ENCODE data around the gene AEBP2. TPM values are rescaled to one million over a fixed set of nuclear protein-coding genes. Genes with fewer than 3 reads are reported as not detected.
"Not testable (repeated sequence)": the region's sequence is repeated elsewhere in the genome, so short reads cannot be mapped to it uniquely, and the experiment has no call there.

The AEBP2 gene
- total RNA-seq, 1 donor from 2014 or later = 47.2 TPM

DNA sequence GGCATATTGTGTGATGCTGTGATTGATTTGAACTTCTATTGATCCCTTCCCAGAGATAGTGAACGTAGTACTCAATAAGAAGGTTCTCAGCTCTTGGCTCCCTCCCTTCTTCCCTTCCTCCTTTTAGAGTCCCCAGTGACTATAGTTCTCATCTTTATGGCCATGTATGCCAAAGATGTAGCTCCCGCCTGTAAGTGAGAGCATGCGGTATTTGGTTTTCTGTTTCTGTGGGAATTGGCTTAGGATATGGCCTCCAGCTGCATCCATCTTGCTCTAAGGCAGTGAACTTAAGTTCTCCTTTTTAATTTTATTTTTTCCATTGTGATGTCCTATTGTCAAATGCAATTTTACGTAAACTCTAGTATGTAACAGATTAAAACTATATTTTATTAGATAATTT is 109.5 kb downstream of the AEBP2 start:
- intact Hi-C loops (cut with micrococcal nuclease) = no loop called here

DNA sequence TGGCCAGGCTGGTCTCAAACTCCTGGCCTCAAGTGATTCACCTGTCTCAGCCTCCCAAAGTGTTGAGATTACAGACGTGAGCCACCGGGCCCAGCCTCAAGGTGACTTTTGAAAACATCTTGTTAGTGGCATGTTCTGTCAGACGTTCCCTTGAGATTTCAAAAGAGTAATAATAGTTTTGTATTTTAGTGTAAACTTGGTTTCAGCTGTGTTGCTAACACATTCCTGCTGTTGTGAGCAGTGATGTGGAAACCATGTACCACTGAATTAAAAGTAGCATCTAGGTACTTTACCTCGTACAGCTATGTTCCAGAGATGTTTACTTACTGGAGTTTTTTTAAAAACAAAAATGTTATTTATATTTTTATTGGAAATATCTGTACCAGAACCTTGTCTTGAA is 111.3 kb downstream of the AEBP2 start:
- intact Hi-C loops (cut with micrococcal nuclease) = no loop called here

DNA sequence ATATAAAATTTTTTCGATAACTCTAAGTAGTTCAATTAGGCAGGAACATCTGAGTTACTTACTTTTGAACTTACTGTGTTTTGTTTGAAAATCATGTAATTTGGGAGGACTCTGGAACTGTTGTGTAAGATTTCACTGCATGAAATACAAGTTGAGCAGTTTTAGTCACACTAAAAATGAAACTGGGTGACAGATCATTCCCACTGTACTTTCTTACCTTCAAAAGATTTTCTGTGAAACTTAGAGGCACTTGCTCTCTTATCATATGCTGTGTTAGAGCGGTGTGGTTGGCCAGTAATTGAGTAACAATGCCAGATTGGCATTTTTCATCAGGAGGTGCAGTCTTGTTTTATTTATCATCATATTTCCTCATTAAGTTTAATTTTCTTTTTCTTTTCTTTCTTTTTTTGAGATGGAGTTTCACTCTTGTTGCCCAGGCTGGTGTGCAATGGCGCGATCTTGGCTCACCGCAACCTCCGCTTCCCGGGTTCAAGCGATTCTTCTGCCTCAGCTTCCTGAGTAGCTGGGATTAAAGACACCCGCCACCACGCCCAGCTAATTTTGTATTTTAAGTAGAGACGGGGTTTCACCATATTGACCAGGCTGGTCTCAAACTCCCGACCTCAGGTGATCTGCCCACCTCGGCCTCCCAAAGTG is 113.3 kb downstream of the AEBP2 start:
- intact Hi-C loops (cut with micrococcal nuclease) = not testable (repeated sequence)

DNA sequence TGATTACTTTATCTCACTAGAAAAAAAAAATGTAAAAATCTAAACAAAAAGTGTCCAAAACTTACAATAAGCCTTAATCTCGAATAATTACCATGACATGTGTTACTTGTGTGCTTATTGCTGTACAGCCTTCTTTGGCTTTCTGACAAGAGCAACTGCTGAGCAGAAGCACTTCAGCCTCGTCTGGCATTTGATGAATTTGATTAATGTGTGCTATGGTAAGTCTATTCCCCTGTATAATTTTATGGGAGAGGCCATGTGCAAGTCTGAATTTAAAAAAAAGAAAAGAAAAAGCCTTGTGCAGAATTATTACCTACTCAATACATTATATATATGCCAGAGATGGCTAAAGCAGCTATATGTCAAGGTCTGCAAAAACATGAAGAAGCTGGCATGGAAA is 113.9 kb downstream of the AEBP2 start:
- intact Hi-C loops (cut with micrococcal nuclease) = no loop called here

DNA sequence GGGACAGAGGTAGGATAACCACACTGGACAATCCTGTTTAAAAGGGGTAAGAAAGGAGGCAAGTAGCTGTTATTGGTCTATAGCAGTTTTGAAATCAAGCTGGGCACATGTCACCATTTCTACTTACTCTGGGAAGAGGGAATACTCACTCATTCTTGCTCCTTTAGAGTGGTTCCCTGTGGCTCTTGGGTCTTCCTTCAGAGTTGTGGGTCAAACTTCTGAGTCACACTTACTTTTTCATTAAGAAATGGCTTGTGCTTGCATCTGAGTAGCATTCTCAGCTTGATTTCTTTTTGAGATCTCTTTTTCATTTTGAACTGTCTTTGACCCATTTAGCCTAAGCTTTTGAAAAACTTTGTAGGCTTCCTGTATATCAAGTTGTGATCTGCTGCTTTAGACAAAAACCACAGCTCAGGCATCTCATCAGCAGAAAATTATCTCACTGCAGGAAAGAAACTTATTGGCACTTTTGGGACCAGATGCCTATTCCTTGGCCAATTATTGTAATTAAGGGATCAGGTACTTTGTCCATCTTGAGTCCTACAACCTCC is 122.2 kb downstream of the AEBP2 start:
- intact Hi-C loops (cut with micrococcal nuclease) = no loop called here
